HepG2 (cell line): ENCODE data around the gene CHD9. TPM values are rescaled to one million over a fixed set of nuclear protein-coding genes. Genes with fewer than 3 reads are reported as not detected.

ENCODE experiments used
- CC2D1A ChIP-seq: sonication (generic); formaldehyde crosslinking; IDR thresholded peaks from 2 replicates; pipeline ENCODE4 v1.8.1; 2023; ENCODE audit warnings: mild to moderate bottlenecking, missing genetic modification reagents
- CHD2 ChIP-seq: IDR thresholded peaks from 2 replicates; pipeline ENCODE4 v1.6.1; 2011; ENCODE audit warnings: low read depth, low read length, improper control_type of control experiment
- MNT ChIP-seq: fragments of 450-650 bp; IDR thresholded peaks from 2 replicates; pipeline ENCODE4 v1.6.1; 2016
- NCOA2 ChIP-seq: sonication (generic); formaldehyde crosslinking; IDR thresholded peaks from 2 replicates; pipeline ENCODE4 v1.8.0; 2022; ENCODE audit warnings: inconsistent platforms
- REPIN1 ChIP-seq: sonication (generic); formaldehyde crosslinking; IDR thresholded peaks from 2 replicates; pipeline ENCODE4 v1.8.0; 2022; ENCODE audit warnings: missing genetic modification reagents, low read depth, mild to moderate bottlenecking, borderline replicate concordance
- RFXANK ChIP-seq: IDR thresholded peaks from 2 replicates; pipeline ENCODE4 v1.6.1; 2016
- THRA ChIP-seq: sonication (generic); formaldehyde crosslinking; IDR thresholded peaks from 2 replicates; pipeline ENCODE4 v1.4.0; 2020; ENCODE audit warnings: missing genetic modification reagents, borderline replicate concordance
- ZNF234 ChIP-seq: sonication (generic); formaldehyde crosslinking; conservative IDR thresholded peaks from 2 replicates; pipeline ENCODE4 v1.5.1; 2020; ENCODE audit warnings: mild to moderate bottlenecking, missing genetic modification reagents
- ZNF546 ChIP-seq: sonication (generic); formaldehyde crosslinking; conservative IDR thresholded peaks from 2 replicates; pipeline ENCODE4 v1.8.1; 2023; ENCODE audit warnings: mild to moderate bottlenecking, missing genetic modification reagents
- ZNF720 ChIP-seq: sonication (generic); formaldehyde crosslinking; IDR thresholded peaks from 2 replicates; pipeline ENCODE4 v1.4.0; 2020; ENCODE audit warnings: missing genetic modification reagents
- ZNF75D ChIP-seq: sonication (generic); formaldehyde crosslinking; IDR thresholded peaks from 2 replicates; pipeline ENCODE4 v1.8.1; 2023; ENCODE audit warnings: missing genetic modification reagents, mild to moderate bottlenecking, borderline replicate concordance
- polyA plus RNA-seq, 8 experiments: library from polyadenylated mRNA; depleted of rRNA in 3 of 8; stranded (reverse) in 7 of 8; unstranded in 1 of 8; fragments of >200 nt; fragmentation: Illumina TruSeq in 4 of 8; extraction: Trizol in 4 of 8; gene quantifications; 2 replicates each; pipeline versions ENCODE4 v1.2.1 to v1.2.3, GENCODE V29; 2011 to 2016; ENCODE audit warnings: low read depth in 4 of 8, missing spikeins in 1 of 8, mixed read lengths in 1 of 8; ENCODE audit not compliant: insufficient read depth in 1 of 8
- total RNA-seq, 5 experiments: library from RNA; depleted of rRNA; stranded (reverse); fragments of >200 nt; fragmentation: Illumina TruSeq; extraction: Trizol; gene quantifications; 2 replicates each; pipeline ENCODE4 v1.2.3, GENCODE V29; 2016; ENCODE audit warnings: low read depth in 1 of 5
- TF ChIP-seq, protein P1 (sequence below): sonication (generic); formaldehyde crosslinking; IDR thresholded peaks from 2 replicates; pipeline ENCODE4 v1.5.0; 2020; ENCODE audit warnings: mild to moderate bottlenecking, missing genetic modification reagents, borderline replicate concordance
- TF ChIP-seq, protein P2 (sequence below): sonication (generic); formaldehyde crosslinking; conservative IDR thresholded peaks from 2 replicates; pipeline ENCODE4 v1.5.0; 2020; ENCODE audit warnings: missing genetic modification reagents
- TF ChIP-seq, protein P3 (sequence below): sonication (generic); formaldehyde crosslinking; IDR thresholded peaks from 2 replicates; pipeline ENCODE4 v1.4.0; 2020; ENCODE audit warnings: mild to moderate bottlenecking, missing genetic modification reagents

Gene CHD9
- total and polyA plus RNA-seq, 2 of the 13 experiments (the other 11 are each of a cell fraction or from before 2014, with no cell fraction given): 23.4 to 27.7 TPM

DNA sequence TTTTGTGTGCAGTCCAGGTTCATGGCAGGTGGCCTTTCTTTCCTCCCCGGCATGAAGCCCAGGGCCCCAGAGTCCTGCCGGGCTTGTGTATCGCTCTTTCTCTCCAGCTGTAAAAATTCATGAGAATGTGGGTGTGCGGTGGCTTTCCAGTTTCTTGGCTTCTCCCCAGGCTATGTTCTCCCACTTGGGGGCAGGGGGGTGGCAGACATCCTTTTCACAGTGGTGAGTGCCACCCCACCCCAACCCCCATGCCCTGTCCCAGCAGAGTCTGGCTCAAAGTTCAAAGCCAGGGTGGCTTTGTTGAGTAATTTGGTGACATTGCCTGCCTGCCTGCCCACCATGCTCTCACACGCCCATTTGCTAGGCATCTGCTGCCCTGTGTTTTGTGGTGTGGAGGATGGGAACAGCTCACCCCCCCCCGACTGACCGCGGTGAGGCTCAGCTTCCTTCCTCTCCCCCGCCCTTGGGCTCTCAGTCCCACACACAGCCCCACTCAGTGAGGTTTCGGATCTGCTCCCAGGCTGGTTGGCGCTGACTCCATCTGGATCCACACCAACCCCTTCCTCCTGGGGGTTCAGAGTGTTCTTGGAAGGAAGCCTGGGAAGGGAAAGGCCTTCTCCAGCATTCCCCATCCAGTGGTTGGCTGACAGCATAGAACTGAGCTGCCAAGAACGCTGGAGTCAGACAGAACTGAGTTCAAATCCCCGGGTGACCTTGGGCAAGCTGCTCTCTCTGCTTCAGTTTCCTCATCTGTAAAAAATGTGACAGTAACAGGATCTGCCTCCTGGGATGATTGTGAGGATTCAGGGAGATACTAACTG lies 36.0 kb downstream of the CHD9 start (continued):
- TF ChIP-seq, protein P1, sequence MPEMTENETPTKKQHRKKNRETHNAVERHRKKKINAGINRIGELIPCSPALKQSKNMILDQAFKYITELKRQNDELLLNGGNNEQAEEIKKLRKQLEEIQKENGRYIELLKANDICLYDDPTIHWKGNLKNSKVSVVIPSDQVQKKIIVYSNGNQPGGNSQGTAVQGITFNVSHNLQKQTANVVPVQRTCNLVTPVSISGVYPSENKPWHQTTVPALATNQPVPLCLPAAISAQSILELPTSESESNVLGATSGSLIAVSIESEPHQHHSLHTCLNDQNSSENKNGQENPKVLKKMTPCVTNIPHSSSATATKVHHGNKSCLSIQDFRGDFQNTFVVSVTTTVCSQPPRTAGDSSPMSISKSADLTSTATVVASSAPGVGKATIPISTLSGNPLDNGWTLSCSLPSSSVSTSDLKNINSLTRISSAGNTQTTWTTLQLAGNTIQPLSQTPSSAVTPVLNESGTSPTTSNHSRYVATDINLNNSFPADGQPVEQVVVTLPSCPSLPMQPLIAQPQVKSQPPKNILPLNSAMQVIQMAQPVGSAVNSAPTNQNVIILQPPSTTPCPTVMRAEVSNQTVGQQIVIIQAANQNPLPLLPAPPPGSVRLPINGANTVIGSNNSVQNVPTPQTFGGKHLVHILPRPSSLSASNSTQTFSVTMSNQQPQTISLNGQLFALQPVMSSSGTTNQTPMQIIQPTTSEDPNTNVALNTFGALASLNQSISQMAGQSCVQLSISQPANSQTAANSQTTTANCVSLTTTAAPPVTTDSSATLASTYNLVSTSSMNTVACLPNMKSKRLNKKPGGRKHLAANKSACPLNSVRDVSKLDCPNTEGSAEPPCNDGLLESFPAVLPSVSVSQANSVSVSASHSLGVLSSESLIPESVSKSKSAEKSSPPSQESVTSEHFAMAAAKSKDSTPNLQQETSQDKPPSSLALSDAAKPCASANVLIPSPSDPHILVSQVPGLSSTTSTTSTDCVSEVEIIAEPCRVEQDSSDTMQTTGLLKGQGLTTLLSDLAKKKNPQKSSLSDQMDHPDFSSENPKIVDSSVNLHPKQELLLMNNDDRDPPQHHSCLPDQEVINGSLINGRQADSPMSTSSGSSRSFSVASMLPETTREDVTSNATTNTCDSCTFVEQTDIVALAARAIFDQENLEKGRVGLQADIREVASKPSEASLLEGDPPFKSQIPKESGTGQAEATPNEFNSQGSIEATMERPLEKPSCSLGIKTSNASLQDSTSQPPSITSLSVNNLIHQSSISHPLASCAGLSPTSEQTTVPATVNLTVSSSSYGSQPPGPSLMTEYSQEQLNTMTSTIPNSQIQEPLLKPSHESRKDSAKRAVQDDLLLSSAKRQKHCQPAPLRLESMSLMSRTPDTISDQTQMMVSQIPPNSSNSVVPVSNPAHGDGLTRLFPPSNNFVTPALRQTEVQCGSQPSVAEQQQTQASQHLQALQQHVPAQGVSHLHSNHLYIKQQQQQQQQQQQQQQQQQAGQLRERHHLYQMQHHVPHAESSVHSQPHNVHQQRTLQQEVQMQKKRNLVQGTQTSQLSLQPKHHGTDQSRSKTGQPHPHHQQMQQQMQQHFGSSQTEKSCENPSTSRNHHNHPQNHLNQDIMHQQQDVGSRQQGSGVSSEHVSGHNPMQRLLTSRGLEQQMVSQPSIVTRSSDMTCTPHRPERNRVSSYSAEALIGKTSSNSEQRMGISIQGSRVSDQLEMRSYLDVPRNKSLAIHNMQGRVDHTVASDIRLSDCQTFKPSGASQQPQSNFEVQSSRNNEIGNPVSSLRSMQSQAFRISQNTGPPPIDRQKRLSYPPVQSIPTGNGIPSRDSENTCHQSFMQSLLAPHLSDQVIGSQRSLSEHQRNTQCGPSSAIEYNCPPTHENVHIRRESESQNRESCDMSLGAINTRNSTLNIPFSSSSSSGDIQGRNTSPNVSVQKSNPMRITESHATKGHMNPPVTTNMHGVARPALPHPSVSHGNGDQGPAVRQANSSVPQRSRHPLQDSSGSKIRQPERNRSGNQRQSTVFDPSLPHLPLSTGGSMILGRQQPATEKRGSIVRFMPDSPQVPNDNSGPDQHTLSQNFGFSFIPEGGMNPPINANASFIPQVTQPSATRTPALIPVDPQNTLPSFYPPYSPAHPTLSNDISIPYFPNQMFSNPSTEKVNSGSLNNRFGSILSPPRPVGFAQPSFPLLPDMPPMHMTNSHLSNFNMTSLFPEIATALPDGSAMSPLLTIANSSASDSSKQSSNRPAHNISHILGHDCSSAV (CRISPR knock-in tag): no peak
- TF ChIP-seq NCOA2 (CRISPR knock-in tag) (no peak), ZNF720 (CRISPR knock-in tag) (0 out of 2 replicates have a peak, but pooled peaks have one; percentile 40), MNT (no peak), CC2D1A (CRISPR knock-in tag) (no peak), ZNF546 (CRISPR knock-in tag) (no peak), THRA (CRISPR knock-in tag) (no peak), RFXANK (CRISPR knock-in tag) (no peak), ZNF75D (CRISPR knock-in tag) (no peak), CHD2 (no peak), REPIN1 (CRISPR knock-in tag) (no peak), ZNF234 (CRISPR knock-in tag) (no peak)
- TF ChIP-seq, protein P2, sequence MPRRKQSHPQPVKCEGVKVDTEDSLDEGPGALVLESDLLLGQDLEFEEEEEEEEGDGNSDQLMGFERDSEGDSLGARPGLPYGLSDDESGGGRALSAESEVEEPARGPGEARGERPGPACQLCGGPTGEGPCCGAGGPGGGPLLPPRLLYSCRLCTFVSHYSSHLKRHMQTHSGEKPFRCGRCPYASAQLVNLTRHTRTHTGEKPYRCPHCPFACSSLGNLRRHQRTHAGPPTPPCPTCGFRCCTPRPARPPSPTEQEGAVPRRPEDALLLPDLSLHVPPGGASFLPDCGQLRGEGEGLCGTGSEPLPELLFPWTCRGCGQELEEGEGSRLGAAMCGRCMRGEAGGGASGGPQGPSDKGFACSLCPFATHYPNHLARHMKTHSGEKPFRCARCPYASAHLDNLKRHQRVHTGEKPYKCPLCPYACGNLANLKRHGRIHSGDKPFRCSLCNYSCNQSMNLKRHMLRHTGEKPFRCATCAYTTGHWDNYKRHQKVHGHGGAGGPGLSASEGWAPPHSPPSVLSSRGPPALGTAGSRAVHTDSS (CRISPR knock-in tag): no peak
- TF ChIP-seq, protein P3, sequence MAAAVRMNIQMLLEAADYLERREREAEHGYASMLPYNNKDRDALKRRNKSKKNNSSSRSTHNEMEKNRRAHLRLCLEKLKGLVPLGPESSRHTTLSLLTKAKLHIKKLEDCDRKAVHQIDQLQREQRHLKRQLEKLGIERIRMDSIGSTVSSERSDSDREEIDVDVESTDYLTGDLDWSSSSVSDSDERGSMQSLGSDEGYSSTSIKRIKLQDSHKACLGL (CRISPR knock-in tag): no peak
